ENCODE data around the gene ZNF607.

DNA sequence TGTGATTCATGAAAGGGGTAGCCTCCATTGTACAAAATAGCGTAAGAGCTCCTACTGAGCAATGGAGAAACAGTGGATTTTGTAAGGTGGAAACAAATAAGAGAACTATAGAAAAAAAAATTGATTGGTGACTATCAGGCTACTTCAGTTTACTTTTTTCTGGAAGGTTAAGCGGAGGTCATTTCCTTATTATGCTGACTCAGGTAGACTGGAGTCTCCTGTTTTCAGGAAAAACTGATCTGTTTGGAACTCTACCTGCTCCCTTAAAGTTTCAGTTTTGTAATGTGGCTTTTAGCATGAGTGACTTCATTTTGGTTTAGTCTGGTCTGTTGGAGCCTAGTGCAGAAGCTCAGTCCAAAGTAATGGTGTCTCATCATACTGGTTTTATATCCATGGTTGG lies 3.4 kb downstream of the ZNF607 start:
- TF ChIP-seq YY1 (IDR thresholded peaks at IDR 0.05; ENCODE audit: insufficient read depth, insufficient read length), result no peak
- no peak for TF ChIP-seq ZNF274 (IDR thresholded peaks at IDR 0.05; ENCODE audit: low read depth, low read length)
- TF ChIP-seq SUZ12 (IDR thresholded peaks at IDR 0.05; ENCODE audit: extremely low read depth, insufficient read depth, insufficient read length), result no peak
